ENCODE results near the gene HERC2.
"Not testable (repeated sequence)": the region's sequence is repeated elsewhere in the genome, so short reads cannot be mapped to it uniquely, and the experiment has no call there.

- TF ChIP-seq POLR2A, CTCF, EP300, POLR2AphosphoS5 (IDR thresholded peaks at IDR 0.05): not testable (repeated sequence)
Observed at GRCh38 chr15:28137408-28138039, 184.5 kb downstream of the HERC2 start.

Data from sigmoid colon (tissue), 4 donors.